Right cardiac atrium (tissue), 5 donors: ENCODE data around the gene GRN. TPM values are rescaled to one million over a fixed set of nuclear protein-coding genes. Genes with fewer than 3 reads are reported as not detected.
A peak's percentile ranks its signal among the peaks of the same experiment; 100 is the strongest.
"Not testable (repeated sequence)": the region's sequence is repeated elsewhere in the genome, so short reads cannot be mapped to it uniquely, and the experiment has no call there.

Source experiments
- ATAC-seq, 2 donors: fragments of 200-7000 bp; cut with Tn5 transposase; one replicate each; pipeline versions ENCODE4 v1.8.0 to v1.9.1; 2020; ENCODE audit warnings: moderate library complexity in 2 of 2, mild to moderate bottlenecking in 1 of 2
- DNase-seq, 3 donors: peaks; one replicate each; pipeline ENCODE4 v3.0.0-alpha.2; 2020
- H3K27ac ChIP-seq: one replicate; pipeline ENCODE4 v1.5.1; 2013; ENCODE audit warnings: mild to moderate bottlenecking, low read length, control low read depth, moderate library complexity
- H3K27me3 ChIP-seq: one replicate; pipeline ENCODE4 v1.6.1; 2013; ENCODE audit not compliant: control insufficient read depth, insufficient read depth
- H3K4me1 ChIP-seq: one replicate; pipeline ENCODE4 v1.6.1; 2013; ENCODE audit warnings: low read length; ENCODE audit not compliant: control insufficient read depth, insufficient read depth
- H3K4me3 ChIP-seq: one replicate; pipeline ENCODE4 v1.5.1; 2013; ENCODE audit warnings: low read length, control low read depth
- H3K9me3 ChIP-seq: one replicate; pipeline ENCODE4 v1.6.1; 2013; ENCODE audit warnings: low read length; ENCODE audit not compliant: control insufficient read depth
- WGBS: extraction: QIAGEN DNeasy Blood & Tissue Kit; methylation state at CpG from one replicate; pipeline ENCODE4 v1.1.7; 2013; 5-methylcytosine and 5-hydroxymethylcytosine counted together
- intact Hi-C, 4 donors: fragments of 100-400 bp; cut with DNase I; formaldehyde crosslinking; loops; one replicate each; pipeline versions ENCODE4 v1.11.0 to v1.14.0; 2022 to 2023
- polyA plus RNA-seq: library from polyadenylated mRNA; stranded (reverse); fragments of 200-250 nt; gene quantifications from one replicate; pipeline ENCODE4 v1.2.3, GENCODE V29; 2013
- total RNA-seq, 4 donors: library from RNA; stranded (reverse); fragmentation: NEBNext Ultra II Directional; extraction: Animal tissue kit (Norgen Biotek cat#: 25700); gene quantifications; one replicate each; pipeline ENCODE4 v1.2.1, GENCODE V29; 2021
- donor health status: healthy with polysubstance abuse.
- donor health status: DM: no; HTN: yes; CAD: no.
- donor health status: DM: no; HTN: no; CAD: no.
- donor health status: DM: no; HTN: yes; CAD: no; lungs with severe emphysema.
- donor health status: DM: yes; HTN: yes; CAD: no.

GRN gene
- total and polyA plus RNA-seq, 5 donors, result 100 to 215 (median 182) TPM

DNA sequence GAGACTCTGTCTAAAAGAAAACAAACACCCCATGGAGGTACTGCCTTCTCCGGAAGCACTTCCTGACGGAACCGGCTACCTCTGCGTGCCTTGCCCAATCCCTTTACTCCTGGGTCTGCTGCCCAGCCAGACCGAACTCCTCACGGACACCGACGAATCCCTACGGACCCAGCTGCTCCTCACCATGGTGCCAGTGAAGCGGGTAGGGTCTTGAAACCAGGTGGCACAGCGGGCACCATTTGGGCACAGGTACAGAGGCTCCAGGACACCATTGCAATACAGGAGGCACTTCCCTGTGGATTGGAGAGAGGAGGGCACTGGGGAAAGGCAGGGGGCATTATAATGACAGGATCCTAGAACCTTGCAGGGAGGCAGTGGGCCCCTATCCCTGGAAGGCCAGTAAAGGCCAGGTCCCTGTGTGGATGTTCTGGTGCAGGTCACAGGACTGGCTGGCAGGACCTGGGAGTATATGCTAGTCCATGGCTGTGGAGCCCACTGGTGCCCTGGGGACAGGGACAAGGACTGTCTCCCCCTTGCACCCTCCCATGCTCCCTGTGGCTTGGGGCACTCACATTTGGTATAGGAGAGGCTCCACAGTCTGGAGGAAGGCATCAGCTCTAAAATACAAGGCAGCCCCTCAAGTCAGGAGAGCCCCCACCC, 22.7 kb upstream of the GRN start:
- no peaks in the 10 kb centered on the region for H3K4me1 ChIP-seq
- no peaks in the 10 kb centered on the region for H3K27me3 ChIP-seq
- H3K9me3 ChIP-seq, result no peaks in the 10 kb centered on the region
- ATAC-seq (no peak), DNase-seq (peak in 1 of 3 donors; percentile 28)
- H3K4me3 ChIP-seq, result no peak overlapping the region
- intact Hi-C loops, result loop anchor here in 1 of 4 donors (5.0 kb wide), 1 partner anchor 100 kb away; no protein-coding TSS in a partner anchor
- WGBS, result 89% methylated on average over 11 of the region's 11 CpGs
- no peak overlapping the region for H3K27ac ChIP-seq

DNA sequence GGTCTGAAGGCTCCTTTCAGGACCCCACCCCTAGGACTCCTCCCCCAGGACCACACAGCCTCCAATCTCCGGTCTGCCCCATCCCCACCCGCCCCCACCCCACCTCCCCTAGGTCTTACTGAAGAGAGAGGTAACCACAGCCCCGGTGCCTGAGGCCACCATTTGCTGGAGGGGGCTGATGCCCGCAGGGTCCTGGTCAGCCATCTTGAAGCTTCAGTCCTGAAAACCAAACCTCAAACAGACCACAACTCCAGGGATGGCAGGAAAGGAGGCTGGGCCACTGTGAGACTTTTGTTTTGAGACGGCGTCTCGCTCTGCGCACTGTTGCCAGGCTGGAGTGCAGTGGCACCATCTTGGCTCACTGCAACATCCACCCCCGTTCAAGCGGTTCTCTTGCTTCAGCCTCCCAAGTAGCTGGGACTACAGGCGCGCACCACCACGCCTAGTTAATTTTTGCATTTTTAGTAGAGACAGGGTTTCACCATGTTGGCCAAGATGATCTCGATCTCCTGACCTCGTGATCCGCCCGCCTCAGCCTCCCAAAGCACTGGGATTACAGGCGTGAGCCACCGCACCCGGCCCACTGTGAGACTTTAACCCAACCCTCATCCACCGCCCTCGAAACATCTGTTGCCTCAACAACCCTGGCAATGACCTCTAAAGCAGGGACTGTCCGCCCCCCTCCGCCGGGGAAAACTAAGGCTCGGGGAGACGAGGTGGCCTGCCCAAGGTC, 21.6 kb upstream of the GRN start:
- WGBS, result 60% methylated on average over 27 of the region's 27 CpGs
- no peaks in the 10 kb centered on the region for H3K4me1 ChIP-seq
- no peaks in the 10 kb centered on the region for H3K9me3 ChIP-seq
- ATAC-seq, result no peak
- intact Hi-C loops, result loop anchor here in 3 of 4 donors (2.0 to 5.0 kb wide), 3 partner anchors 101 to 113 kb away; no protein-coding TSS in a partner anchor
- H3K4me3 ChIP-seq, result peak overlapping the region; percentile 87
- H3K27ac ChIP-seq, result no peak overlapping the region
- peak in 1 of 3 donors; percentile 36 for DNase-seq
- H3K27me3 ChIP-seq, result no peaks in the 10 kb centered on the region

DNA sequence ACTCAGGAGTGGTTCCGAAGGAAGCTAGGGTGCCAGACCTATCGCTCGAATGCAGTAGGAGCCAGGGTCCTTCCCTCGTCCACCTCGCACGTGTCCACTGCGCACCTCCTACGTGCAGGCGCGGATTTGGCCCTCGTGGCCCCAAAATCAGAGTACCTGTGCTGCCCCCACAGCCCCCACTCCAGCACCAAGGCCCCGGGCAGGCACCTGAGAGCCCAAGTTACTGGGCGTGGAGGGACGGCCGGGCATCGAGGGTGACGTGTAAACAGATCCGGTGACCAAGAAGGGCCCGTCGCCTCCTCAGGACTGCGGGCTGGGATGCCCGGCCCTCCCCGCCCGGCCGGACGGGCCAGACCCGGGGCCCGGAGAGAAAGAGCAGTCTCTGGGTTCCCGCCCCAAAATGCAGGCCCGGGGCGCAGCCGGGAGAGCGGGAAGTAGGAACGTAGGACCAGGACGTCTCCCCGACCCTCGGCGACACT, 21.0 kb upstream of the GRN start:
- ATAC-seq, result peak in 1 of 2 donors; percentile 3
- H3K27me3 ChIP-seq, result no peaks in the 10 kb centered on the region
- intact Hi-C loops, result loop anchor here in 3 of 4 donors (2.0 to 5.0 kb wide), 3 partner anchors 102 to 113 kb away; no protein-coding TSS in a partner anchor
- H3K4me1 ChIP-seq, result no peaks in the 10 kb centered on the region
- H3K4me3 ChIP-seq, result peak overlapping the region; percentile 87
- peak overlapping the region; percentile 20 for H3K27ac ChIP-seq
- 1% methylated on average over 38 of the region's 38 CpGs for WGBS
- no peaks in the 10 kb centered on the region for H3K9me3 ChIP-seq
- DNase-seq, result no peak

DNA sequence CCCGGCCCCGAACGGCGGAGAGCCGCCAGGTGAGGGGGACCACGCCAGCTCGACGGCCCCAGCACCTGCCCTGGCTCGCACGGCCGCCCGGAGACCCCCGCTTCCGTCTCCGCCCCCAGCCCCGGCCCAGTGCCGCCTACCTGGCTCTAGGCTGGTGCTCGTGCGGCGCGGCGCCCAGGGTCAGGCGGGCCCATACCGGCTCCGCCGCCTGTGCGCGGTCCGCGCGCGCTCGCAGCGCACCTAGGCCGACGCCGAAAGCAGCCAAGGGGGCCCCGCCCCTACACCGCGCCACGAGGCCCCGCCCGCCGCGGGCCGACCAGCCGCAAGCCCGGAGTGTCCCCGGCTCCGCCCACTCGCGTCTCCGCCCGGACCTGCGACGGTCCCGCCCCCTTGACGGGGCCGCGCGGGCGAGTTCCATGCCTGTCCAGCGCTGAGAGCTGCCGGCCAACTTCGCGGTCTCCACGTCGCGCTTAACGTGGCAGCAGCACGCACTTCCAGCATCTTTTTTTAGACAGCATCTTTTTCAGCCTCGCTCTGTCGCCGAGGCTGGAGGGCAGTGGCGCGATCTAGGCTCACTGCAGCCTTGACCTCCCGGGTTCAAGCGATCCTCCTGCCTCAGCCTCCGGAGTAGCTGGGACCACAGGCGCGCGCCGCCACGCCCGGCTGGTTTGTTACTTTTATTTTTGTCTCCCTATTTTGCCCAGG, 20.4 kb upstream of the GRN start, which contains the start of gene SLC25A39:
TSS of gene SLC25A39 (minus strand) at position 253 of the 705 bp plus-strand sequence. CDS start 1,261 bp downstream, outside the sequence.
- H3K9me3 ChIP-seq, result no peaks in the 10 kb centered on the region
- peak; percentile 93 for ATAC-seq
- under 1% methylated on average over 85 of the region's 85 CpGs for WGBS

GRCh38 chr17:44326861-44327444, 18.1 kb upstream of the GRN start:
- no peaks in the 10 kb centered on the region for H3K27me3 ChIP-seq
- WGBS, result 24% methylated on average over 31 of the region's 31 CpGs
- H3K4me3 ChIP-seq, result peak overlapping the region; percentile 34
- H3K9me3 ChIP-seq, result no peaks in the 10 kb centered on the region
- ATAC-seq (peak; percentile 89 to 92), DNase-seq (peak; percentile 97 to 99 (median 98))
- intact Hi-C loops, result loop anchor here in 1 of 4 donors (5.0 kb wide), 1 partner anchor 115 kb away; no protein-coding TSS in a partner anchor
- H3K4me1 ChIP-seq, result no peaks in the 10 kb centered on the region
- H3K27ac ChIP-seq, result peak overlapping the region; percentile 71

More for the DNA sequence above, 20.4 kb upstream of the GRN start, which contains the start of gene SLC25A39:
- Histone ChIP-seq H3K4me1 (no peaks in the 10 kb centered on the region), H3K27me3 (no peaks in the 10 kb centered on the region), H3K4me3 (peak within 1 kb of the TSS; percentile 87), H3K27ac (peak within 1 kb of the TSS; percentile 70)
- intact Hi-C loops, result loop anchor here (2.0 to 5.0 kb wide), 4 partner anchors 102 to 114 kb away; no protein-coding TSS in a partner anchor
- DNase-seq, result peak; percentile 93 to 98 (median 98)

- Histone ChIP-seq H3K27ac (no peak overlapping the region), H3K4me1 (no peaks in the 10 kb centered on the region), H3K27me3 (no peaks in the 10 kb centered on the region), H3K4me3 (no peak overlapping the region), H3K9me3 (no peaks in the 10 kb centered on the region)
- 73% methylated on average over 7 of the region's 7 CpGs for WGBS
- no peak for ATAC-seq
- intact Hi-C loops, result loop anchor here in 1 of 4 donors (5.0 kb wide), 1 partner anchor 116 kb away; no protein-coding TSS in a partner anchor
- DNase-seq, result no peak
These were observed 17.2 kb upstream of the GRN start for GRCh38 chr17:44327715-44328449.

DNA sequence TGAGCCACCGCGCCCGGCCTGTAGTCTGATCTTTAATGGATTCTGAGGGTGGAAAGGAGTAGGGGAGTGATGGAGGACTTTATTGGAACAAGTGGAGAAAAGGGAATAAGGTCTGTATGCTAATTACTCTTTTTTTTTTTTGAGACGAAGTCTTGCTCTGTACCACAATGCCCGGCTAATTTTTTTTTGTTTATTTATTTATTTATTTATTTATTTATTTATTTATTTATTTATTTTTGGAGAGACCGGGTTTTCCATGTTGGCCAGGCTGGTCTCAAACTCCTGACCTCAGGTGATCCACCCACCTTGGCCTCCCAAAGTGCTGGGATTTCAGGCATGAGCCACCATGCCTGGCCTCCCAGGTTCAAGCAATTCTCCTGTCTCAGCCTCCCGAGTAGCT, 15.6 kb upstream of the GRN start:
- not testable (repeated sequence) for ATAC-seq, H3K4me1 ChIP-seq, H3K27ac ChIP-seq, H3K27me3 ChIP-seq, H3K4me3 ChIP-seq, H3K9me3 ChIP-seq
- intact Hi-C loops, result loop anchor here in 1 of 4 donors (5.0 kb wide), 1 partner anchor 117 kb away; no protein-coding TSS in a partner anchor
- peak in 1 of 3 donors; percentile 37 for DNase-seq
- WGBS, result 84% methylated on average over 7 of the region's 7 CpGs

GRCh38 chr17:44330263-44330662, 14.8 kb upstream of the GRN start:
- WGBS, result 91% methylated on average over 5 of the region's 5 CpGs
- H3K4me1 ChIP-seq, DNase-seq, H3K27ac ChIP-seq, ATAC-seq, H3K9me3 ChIP-seq, H3K27me3 ChIP-seq, H3K4me3 ChIP-seq: not testable (repeated sequence)
- intact Hi-C loops, result loop anchor here in 1 of 4 donors (5.0 kb wide), 1 partner anchor 118 kb away; no protein-coding TSS in a partner anchor

- DNase-seq (peak in 2 of 3 donors; percentile 63 to 77), ATAC-seq (peak in 1 of 2 donors; percentile 9)
- Histone ChIP-seq H3K4me1 (no peaks in the 10 kb centered on the region), H3K9me3 (no peaks in the 10 kb centered on the region), H3K4me3 (no peak overlapping the region), H3K27ac (no peak overlapping the region), H3K27me3 (no peaks in the 10 kb centered on the region)
- 0% methylated on average over 7 of the region's 7 CpGs for WGBS
- intact Hi-C loops, result loop anchor here in 1 of 4 donors (5.0 kb wide), 1 partner anchor 119 kb away; no protein-coding TSS in a partner anchor
These were observed 13.8 kb upstream of the GRN start for GRCh38 chr17:44331249-44331760.
